Neural progenitor cell (in vitro differentiated cells): ENCODE data around the gene ZBTB25. TPM values are rescaled to one million over a fixed set of nuclear protein-coding genes. Genes with fewer than 3 reads are reported as not detected.

Experiments
- DNase-seq: peaks from one replicate; pipeline ENCODE4 v3.0.0-alpha.2; 2016; ENCODE audit warnings: low spot score
- H2AFZ ChIP-seq: fragments of 200-600 bp; sonication (generic); replicated peaks from 2 replicates; pipeline ENCODE4 v1.6.1; 2016; ENCODE audit warnings: antibody characterized with exemption
- H3F3A ChIP-seq: fragments of 200-600 bp; sonication (generic); 2 replicates; pipeline ENCODE4 v1.6.1; 2016; ENCODE audit warnings: antibody characterized with exemption, low read depth
- H3K27ac ChIP-seq: fragments of 200-600 bp; sonication (generic); 2 replicates; pipeline ENCODE4 v1.5.1; 2016; ENCODE audit warnings: mild to moderate bottlenecking
- H3K27me3 ChIP-seq: fragments of 200-600 bp; sonication (generic); 2 replicates; pipeline ENCODE4 v1.6.1; 2016; ENCODE audit warnings: mild to moderate bottlenecking, moderate library complexity
- H3K36me3 ChIP-seq: fragments of 200-600 bp; sonication (generic); 2 replicates; pipeline ENCODE4 v1.5.1; 2016
- H3K4me1 ChIP-seq: fragments of 200-600 bp; sonication (generic); 2 replicates; pipeline ENCODE4 v1.6.1; 2016; ENCODE audit warnings: mixed run types
- H3K4me2 ChIP-seq: fragments of 200-600 bp; sonication (generic); 2 replicates; pipeline ENCODE4 v1.6.1; 2016
- H3K4me3 ChIP-seq: fragments of 200-600 bp; sonication (generic); 2 replicates; pipeline ENCODE4 v1.5.1; 2016
- H3K79me2 ChIP-seq: fragments of 200-600 bp; sonication (generic); 2 replicates; pipeline ENCODE4 v1.6.1; 2016; ENCODE audit warnings: low read depth
- H3K9ac ChIP-seq: fragments of 200-600 bp; sonication (generic); 2 replicates; pipeline ENCODE4 v1.6.1; 2016
- H3K9me3 ChIP-seq: fragments of 200-600 bp; sonication (generic); 2 replicates; pipeline ENCODE4 v1.5.1; 2016; ENCODE audit warnings: low read depth
- H4K20me1 ChIP-seq: fragments of 200-600 bp; sonication (generic); 2 replicates; pipeline ENCODE4 v1.6.1; 2016; ENCODE audit warnings: low read depth
- H3K27ac Mint-ChIP-seq: 3 replicates; pipeline ENCODE4 v1.8.0; 2021; ENCODE audit warnings: mixed read lengths
- H3K27me3 Mint-ChIP-seq: 2 replicates; pipeline ENCODE4 v1.8.0; 2022; ENCODE audit warnings: low read depth, mild to moderate bottlenecking, inconsistent platforms, moderate library complexity, mixed read lengths; ENCODE audit not compliant: insufficient read depth
- H3K36me3 Mint-ChIP-seq: 3 replicates; pipeline ENCODE4 v1.8.0; 2021; ENCODE audit warnings: mixed read lengths
- H3K4me1 Mint-ChIP-seq: 3 replicates; pipeline ENCODE4 v1.8.0; 2021; ENCODE audit warnings: mixed read lengths
- H3K4me3 Mint-ChIP-seq: 3 replicates; pipeline ENCODE4 v1.8.0; 2021; ENCODE audit warnings: mild to moderate bottlenecking, moderate library complexity, mixed read lengths
- H3K9me3 Mint-ChIP-seq: 3 replicates; pipeline ENCODE4 v1.8.0; 2020; ENCODE audit warnings: mixed read lengths
- CTCF ChIP-seq: fragments of 200-600 bp; sonication (generic); IDR thresholded peaks from 2 replicates; pipeline ENCODE4 v1.5.1; 2017; ENCODE audit warnings: antibody characterized with exemption, mild to moderate bottlenecking
- EZH2 ChIP-seq: fragments of 200-600 bp; sonication (generic); IDR thresholded peaks from 2 replicates; pipeline ENCODE4 v1.6.1; 2017; ENCODE audit warnings: antibody characterized with exemption, mild to moderate bottlenecking, moderate library complexity
- EZH2phosphoT487 ChIP-seq: fragments of 200-600 bp; sonication (generic); IDR thresholded peaks from 2 replicates; pipeline ENCODE4 v1.6.1; 2017; ENCODE audit warnings: antibody characterized with exemption
- total RNA-seq: library from RNA; depleted of rRNA; stranded (reverse); fragments of >200 nt; gene quantifications from 2 replicates; pipeline ENCODE4 v1.2.3, GENCODE V29; 2015; ENCODE audit warnings: low replicate concordance

ZBTB25 gene
- total RNA-seq, 1 donor from 2014 or later = 14.3 TPM

GRCh38 chr14:64502456-64502855 is 1.2 kb downstream of the ZBTB25 start:
- Histone ChIP-seq H3K4me3 (peak overlapping the region; percentile 80), H3K9me3 (no peaks in the 10 kb centered on the region), H3K27ac (no peak overlapping the region), H3K27me3 (no peaks in the 10 kb centered on the region), H3K9ac (peak overlapping the region; percentile 59), H3K36me3 (no peaks in the 10 kb centered on the region), H3K79me2 (peaks cover 81% of the 10 kb centered on the region), H3F3A (peaks cover 31% of the 10 kb centered on the region), H4K20me1 (peaks cover 21% of the 10 kb centered on the region), H3K4me2 (peak overlapping the region; percentile 89), H3K4me1 (peaks cover 21% of the 10 kb centered on the region), H2AFZ (no peak overlapping the region)
- DNase-seq = no peak
- H3K36me3 Mint-ChIP-seq = peaks cover 5% of the 10 kb centered on the region
- H3K27ac Mint-ChIP-seq = no peak overlapping the region
- peaks cover 2% of the 10 kb centered on the region for H3K27me3 Mint-ChIP-seq
- no peaks in the 10 kb centered on the region for H3K9me3 Mint-ChIP-seq
- TF ChIP-seq CTCF = no peak
- no peak for TF ChIP-seq EZH2
- TF ChIP-seq EZH2phosphoT487 = no peak
- peak overlapping the region; percentile 94 for H3K4me3 Mint-ChIP-seq
- H3K4me1 Mint-ChIP-seq = peaks cover 34% of the 10 kb centered on the region

- Histone ChIP-seq H4K20me1 (peaks cover 12% of the 10 kb centered on the region), H2AFZ (no peak overlapping the region), H3K27ac (no peak overlapping the region), H3K79me2 (peaks cover 80% of the 10 kb centered on the region), H3K36me3 (no peaks in the 10 kb centered on the region), H3K4me1 (peaks cover 21% of the 10 kb centered on the region), H3K9ac (no peak overlapping the region), H3F3A (peaks cover 31% of the 10 kb centered on the region), H3K4me2 (peak overlapping the region; percentile 89), H3K4me3 (peak overlapping the region; percentile 80), H3K9me3 (no peaks in the 10 kb centered on the region), H3K27me3 (no peaks in the 10 kb centered on the region)
- Mint-ChIP-seq H3K27ac (no peak overlapping the region), H3K27me3 (peaks cover 2% of the 10 kb centered on the region), H3K4me1 (peaks cover 25% of the 10 kb centered on the region), H3K36me3 (peaks cover 5% of the 10 kb centered on the region), H3K9me3 (no peaks in the 10 kb centered on the region), H3K4me3 (peak overlapping the region; percentile 94)
- DNase-seq = no peak
- no peak for TF ChIP-seq CTCF
- no peak for TF ChIP-seq EZH2
- no peak for TF ChIP-seq EZH2phosphoT487
Observed at GRCh38 chr14:64501411-64502171, 2.0 kb downstream of the ZBTB25 start.

GRCh38 chr14:64500088-64500487 is 3.5 kb downstream of the ZBTB25 start:
- no peak overlapping the region for H3K27ac Mint-ChIP-seq
- H2AFZ ChIP-seq = no peak overlapping the region
- no peaks in the 10 kb centered on the region for H3K9me3 Mint-ChIP-seq
- DNase-seq = no peak
- H3K79me2 ChIP-seq = peaks cover 69% of the 10 kb centered on the region
- H3K36me3 Mint-ChIP-seq = peaks cover 5% of the 10 kb centered on the region
- H3K27me3 ChIP-seq = no peaks in the 10 kb centered on the region
- no peaks in the 10 kb centered on the region for H3K36me3 ChIP-seq
- no peak overlapping the region for H3K9ac ChIP-seq
- H3K27ac ChIP-seq = no peak overlapping the region
- no peak overlapping the region for H3K4me2 ChIP-seq
- H3K4me3 Mint-ChIP-seq = no peak overlapping the region
- H3F3A ChIP-seq = peaks cover 24% of the 10 kb centered on the region
- TF ChIP-seq EZH2 (no peak), EZH2phosphoT487 (no peak), CTCF (no peak)
- H3K4me1 ChIP-seq = peaks cover 18% of the 10 kb centered on the region
- H3K9me3 ChIP-seq = no peaks in the 10 kb centered on the region
- H3K4me3 ChIP-seq = no peak overlapping the region
- peaks cover 2% of the 10 kb centered on the region for H3K27me3 Mint-ChIP-seq
- H3K4me1 Mint-ChIP-seq = peaks cover 16% of the 10 kb centered on the region
- peaks cover 2% of the 10 kb centered on the region for H4K20me1 ChIP-seq
